ENCODE results near the gene SLC36A3. TPM values are rescaled to one million over a fixed set of nuclear protein-coding genes. Genes with fewer than 3 reads are reported as not detected.

The SLC36A3 gene
- total and polyA plus RNA-seq, 7 experiments from 2014 or later = not detected

- no peaks in the 10 kb centered on the region for H3K9me3 ChIP-seq (ENCODE audit: control insufficient read depth in 2 of 3, low read length in 3 of 3)
- ATAC-seq (no peak), DNase-seq (no peak)
- H3K4me1 ChIP-seq (ENCODE audit: control insufficient read depth in 2 of 2, insufficient read depth in 2 of 2, low read length in 2 of 2) = no peaks in the 10 kb centered on the region
- H3K36me3 Mint-ChIP-seq = peaks cover 0 to 4% (median 0%) of the 10 kb centered on the region in 5 donors
- no peaks in the 10 kb centered on the region for H3K27me3 ChIP-seq (ENCODE audit: control insufficient read depth in 2 of 2, insufficient read depth in 2 of 2, low read length in 2 of 2)
- H3K27me3 Mint-ChIP-seq = peaks cover 0 to 13% (median 0%) of the 10 kb centered on the region in 5 donors
- ChIA-PET CTCF (no interaction called here), POLR2A (no interaction called here)
- H3K27ac ChIP-seq (ENCODE audit: low read depth, low read length) = no peak overlapping the region
- H3K9me3 Mint-ChIP-seq = no peaks in the 10 kb centered on the region
- no peaks in the 10 kb centered on the region for H3K36me3 ChIP-seq (ENCODE audit: control insufficient read depth in 2 of 3, insufficient read depth in 3 of 3, low read length in 3 of 3)
- H3K4me3 Mint-ChIP-seq = no peak overlapping the region
- peaks cover 0 to 2% (median 0%) of the 10 kb centered on the region in 7 donors for H3K4me1 Mint-ChIP-seq
- H3K27ac Mint-ChIP-seq = no peak overlapping the region
- H3K4me3 ChIP-seq (ENCODE audit: low read length) = no peak overlapping the region
- intact Hi-C loops (cut with micrococcal nuclease) = no loop called here
Observed at GRCh38 chr5:151283120-151283825, 20.3 kb downstream of the SLC36A3 start.

GRCh38 chr5:151281001-151281639 is 22.4 kb downstream of the SLC36A3 start:
- H3K27ac ChIP-seq (ENCODE audit: low read depth, low read length) = no peak overlapping the region
- Mint-ChIP-seq H3K4me3 (no peak overlapping the region), H3K9me3 (no peaks in the 10 kb centered on the region), H3K27ac (no peak overlapping the region), H3K27me3 (peaks cover 0 to 15% (median 0%) of the 10 kb centered on the region in 5 donors), H3K36me3 (peaks cover 0 to 8% (median 0%) of the 10 kb centered on the region in 5 donors), H3K4me1 (peaks cover 0 to 2% (median 0%) of the 10 kb centered on the region in 7 donors)
- POLR2A ChIA-PET = no interaction called here
- intact Hi-C loops (cut with micrococcal nuclease) = no loop called here
- no peaks in the 10 kb centered on the region for H3K27me3 ChIP-seq (ENCODE audit: control insufficient read depth in 2 of 2, insufficient read depth in 2 of 2, low read length in 2 of 2)
- CTCF ChIA-PET = no interaction called here
- H3K4me1 ChIP-seq (ENCODE audit: control insufficient read depth in 2 of 2, insufficient read depth in 2 of 2, low read length in 2 of 2) = no peaks in the 10 kb centered on the region
- H3K36me3 ChIP-seq (ENCODE audit: control insufficient read depth in 2 of 3, insufficient read depth in 3 of 3, low read length in 3 of 3) = no peaks in the 10 kb centered on the region
- H3K9me3 ChIP-seq (ENCODE audit: control insufficient read depth in 2 of 3, low read length in 3 of 3) = no peaks in the 10 kb centered on the region
- no peak overlapping the region for H3K4me3 ChIP-seq (ENCODE audit: low read length)
- DNase-seq (no peak), ATAC-seq (no peak)

- no peak overlapping the region for H3K27ac Mint-ChIP-seq
- no peak for ATAC-seq
- peaks cover 0 to 17% (median 0%) of the 10 kb centered on the region in 5 donors for H3K27me3 Mint-ChIP-seq
- no peaks in the 10 kb centered on the region for H3K27me3 ChIP-seq (ENCODE audit: control insufficient read depth in 2 of 2, insufficient read depth in 2 of 2, low read length in 2 of 2)
- no peak overlapping the region for H3K27ac ChIP-seq (ENCODE audit: low read depth, low read length)
- intact Hi-C loops (cut with micrococcal nuclease) = no loop called here
- H3K4me3 Mint-ChIP-seq = no peak overlapping the region
- no peaks in the 10 kb centered on the region for H3K9me3 ChIP-seq (ENCODE audit: control insufficient read depth in 2 of 3, low read length in 3 of 3)
- CTCF ChIA-PET = no interaction called here
- H3K4me3 ChIP-seq (ENCODE audit: low read length) = no peak overlapping the region
- no peaks in the 10 kb centered on the region for H3K9me3 Mint-ChIP-seq
- H3K4me1 Mint-ChIP-seq = peaks cover 0 to 2% (median 0%) of the 10 kb centered on the region in 7 donors
- H3K36me3 Mint-ChIP-seq = peaks cover 0 to 8% (median 0%) of the 10 kb centered on the region in 5 donors
- H3K4me1 ChIP-seq (ENCODE audit: control insufficient read depth in 2 of 2, insufficient read depth in 2 of 2, low read length in 2 of 2) = no peaks in the 10 kb centered on the region
- POLR2A ChIA-PET = no interaction called here
- DNase-seq = no peak
- no peaks in the 10 kb centered on the region for H3K36me3 ChIP-seq (ENCODE audit: control insufficient read depth in 2 of 3, insufficient read depth in 3 of 3, low read length in 3 of 3)
Observed at GRCh38 chr5:151280443-151280842, 23.1 kb downstream of the SLC36A3 start.

- Histone ChIP-seq H3K27ac (ENCODE audit: low read depth, low read length) (no peak overlapping the region), H3K4me1 (ENCODE audit: control insufficient read depth in 2 of 2, insufficient read depth in 2 of 2, low read length in 2 of 2) (no peaks in the 10 kb centered on the region), H3K9me3 (ENCODE audit: control insufficient read depth in 2 of 3, low read length in 3 of 3) (no peaks in the 10 kb centered on the region), H3K36me3 (ENCODE audit: control insufficient read depth in 2 of 3, insufficient read depth in 3 of 3, low read length in 3 of 3) (no peaks in the 10 kb centered on the region), H3K27me3 (ENCODE audit: control insufficient read depth in 2 of 2, insufficient read depth in 2 of 2, low read length in 2 of 2) (no peaks in the 10 kb centered on the region), H3K4me3 (ENCODE audit: low read length) (no peak overlapping the region)
- ATAC-seq (no peak), DNase-seq (no peak)
- Mint-ChIP-seq H3K4me3 (no peak overlapping the region), H3K9me3 (no peaks in the 10 kb centered on the region), H3K36me3 (peaks cover 0 to 8% (median 0%) of the 10 kb centered on the region in 5 donors), H3K27ac (no peak overlapping the region), H3K4me1 (no peaks in the 10 kb centered on the region), H3K27me3 (peaks cover 0 to 19% (median 0%) of the 10 kb centered on the region in 5 donors)
- CTCF ChIA-PET = no interaction called here
- POLR2A ChIA-PET = no interaction called here
- intact Hi-C loops (cut with micrococcal nuclease) = no loop called here
Observed at GRCh38 chr5:151278845-151279244, 24.7 kb downstream of the SLC36A3 start.

- intact Hi-C loops (cut with micrococcal nuclease) = no loop called here
- no peak overlapping the region for H3K27ac ChIP-seq (ENCODE audit: low read depth, low read length)
- ATAC-seq = no peak
- Mint-ChIP-seq H3K27ac (no peak overlapping the region), H3K36me3 (peaks cover 0 to 8% (median 0%) of the 10 kb centered on the region in 5 donors), H3K27me3 (peaks cover 0 to 16% (median 0%) of the 10 kb centered on the region in 5 donors), H3K4me1 (no peaks in the 10 kb centered on the region), H3K4me3 (no peak overlapping the region), H3K9me3 (no peaks in the 10 kb centered on the region)
- ChIA-PET CTCF (no interaction called here), POLR2A (interaction anchor here (0.6 to 2.2 kb wide), 2 partner anchors 11 to 24 kb away, joined by 3 to 8 read pairs; no protein-coding TSS in a partner anchor)
- H3K4me1 ChIP-seq (ENCODE audit: control insufficient read depth in 2 of 2, insufficient read depth in 2 of 2, low read length in 2 of 2) = no peaks in the 10 kb centered on the region
- no peaks in the 10 kb centered on the region for H3K27me3 ChIP-seq (ENCODE audit: control insufficient read depth in 2 of 2, insufficient read depth in 2 of 2, low read length in 2 of 2)
- no peaks in the 10 kb centered on the region for H3K9me3 ChIP-seq (ENCODE audit: control insufficient read depth in 2 of 3, low read length in 3 of 3)
- H3K4me3 ChIP-seq (ENCODE audit: low read length) = no peak overlapping the region
- no peak for DNase-seq
- no peaks in the 10 kb centered on the region for H3K36me3 ChIP-seq (ENCODE audit: control insufficient read depth in 2 of 3, insufficient read depth in 3 of 3, low read length in 3 of 3)
Observed at GRCh38 chr5:151275803-151276202, 27.8 kb downstream of the SLC36A3 start.

- H3K27ac Mint-ChIP-seq = no peak overlapping the region
- H3K9me3 ChIP-seq (ENCODE audit: control insufficient read depth in 2 of 3, low read length in 3 of 3) = no peaks in the 10 kb centered on the region
- POLR2A ChIA-PET = interaction anchor here (2.2 kb wide), 1 partner anchor 10 kb away, joined by 8 read pairs; no protein-coding TSS in a partner anchor
- H3K4me1 ChIP-seq (ENCODE audit: control insufficient read depth in 2 of 2, insufficient read depth in 2 of 2, low read length in 2 of 2) = no peaks in the 10 kb centered on the region
- peaks cover 0 to 2% (median 0%) of the 10 kb centered on the region in 3 experiments for H3K36me3 ChIP-seq (ENCODE audit: control insufficient read depth in 2 of 3, insufficient read depth in 3 of 3, low read length in 3 of 3)
- H3K27ac ChIP-seq (ENCODE audit: low read depth, low read length) = no peak overlapping the region
- ATAC-seq (no peak), DNase-seq (no peak)
- H3K27me3 ChIP-seq (ENCODE audit: control insufficient read depth in 2 of 2, insufficient read depth in 2 of 2, low read length in 2 of 2) = no peaks in the 10 kb centered on the region
- no peaks in the 10 kb centered on the region for H3K4me1 Mint-ChIP-seq
- peaks cover 0 to 4% (median 0%) of the 10 kb centered on the region in 5 donors for H3K36me3 Mint-ChIP-seq
- no peak overlapping the region for H3K4me3 Mint-ChIP-seq
- peaks cover 0 to 16% (median 0%) of the 10 kb centered on the region in 5 donors for H3K27me3 Mint-ChIP-seq
- H3K9me3 Mint-ChIP-seq = no peaks in the 10 kb centered on the region
- CTCF ChIA-PET = no interaction called here
- H3K4me3 ChIP-seq (ENCODE audit: low read length) = no peak overlapping the region
- intact Hi-C loops (cut with micrococcal nuclease) = no loop called here
Observed at GRCh38 chr5:151274666-151275065, 28.9 kb downstream of the SLC36A3 start.

All from naive thymus-derived CD4-positive, alpha-beta T cell (primary cell).